ENCODE data around the gene DNAH8.

Gene DNAH8

DNA sequence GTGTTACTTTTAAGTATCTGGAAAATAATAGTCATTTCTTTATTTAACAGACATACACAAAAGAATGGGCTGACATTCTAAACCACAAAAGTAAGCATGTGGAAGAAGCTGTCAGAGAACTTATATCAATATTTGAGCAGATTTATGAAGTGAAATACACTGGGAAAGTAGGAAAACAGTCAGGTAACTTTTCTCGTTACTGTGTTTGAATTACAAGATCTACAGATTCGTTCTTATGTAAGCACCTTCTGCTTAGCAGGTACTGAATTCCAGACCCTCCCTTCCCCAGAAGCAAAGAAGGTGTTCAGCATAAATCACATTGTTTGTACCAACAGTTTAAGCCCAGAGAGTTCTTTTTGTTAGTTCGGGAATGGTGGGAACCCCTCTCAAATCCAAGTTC is 88.0 kb downstream of the DNAH8 start:
- Histone ChIP-seq H3K4me3 (ENCODE audit: low read depth in 1 of 2, low read length in 2 of 2) (no peak overlapping the region), H3K27ac (ENCODE audit: low read length) (no peak overlapping the region), H3K27me3 (ENCODE audit: low read depth, low read length) (no peaks in the 10 kb centered on the region), H3K4me1 (ENCODE audit: control insufficient read depth in 1 of 2, insufficient read depth in 2 of 2, low read length in 2 of 2) (no peaks in the 10 kb centered on the region), H3K9me3 (ENCODE audit: control insufficient read depth in 1 of 2, low read length in 2 of 2) (no peaks in the 10 kb centered on the region), H3K36me3 (ENCODE audit: control insufficient read depth in 1 of 2, insufficient read depth in 2 of 2, low read length in 2 of 2) (no peaks in the 10 kb centered on the region)

DNA sequence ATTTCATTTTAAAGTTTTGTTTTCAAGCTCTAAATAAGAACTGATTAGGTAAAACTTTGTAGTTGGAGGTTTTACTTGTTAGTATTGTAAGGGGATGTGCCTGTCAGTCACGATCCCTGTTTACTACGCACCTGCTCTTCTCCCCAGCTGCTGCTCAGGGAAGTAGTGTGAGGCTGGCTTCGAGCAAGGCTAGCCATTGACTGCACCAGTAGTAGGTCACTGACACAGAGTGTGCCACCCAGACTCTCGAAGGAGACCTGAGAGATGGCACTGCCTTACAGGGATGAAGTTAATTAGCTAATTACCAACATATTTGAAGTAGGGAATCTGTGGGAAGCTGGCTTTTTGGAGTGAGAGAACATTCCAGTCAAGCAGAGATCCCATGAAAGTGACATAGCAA is 89.2 kb downstream of the DNAH8 start:
- no peak overlapping the region for H3K27ac ChIP-seq (ENCODE audit: low read length)
- no peak overlapping the region for H3K4me3 ChIP-seq (ENCODE audit: low read depth in 1 of 2, low read length in 2 of 2)
- no peaks in the 10 kb centered on the region for H3K4me1 ChIP-seq (ENCODE audit: control insufficient read depth in 1 of 2, insufficient read depth in 2 of 2, low read length in 2 of 2)
- no peaks in the 10 kb centered on the region for H3K36me3 ChIP-seq (ENCODE audit: control insufficient read depth in 1 of 2, insufficient read depth in 2 of 2, low read length in 2 of 2)
- no peaks in the 10 kb centered on the region for H3K27me3 ChIP-seq (ENCODE audit: low read depth, low read length)
- H3K9me3 ChIP-seq (ENCODE audit: control insufficient read depth in 1 of 2, low read length in 2 of 2), result no peaks in the 10 kb centered on the region

DNA sequence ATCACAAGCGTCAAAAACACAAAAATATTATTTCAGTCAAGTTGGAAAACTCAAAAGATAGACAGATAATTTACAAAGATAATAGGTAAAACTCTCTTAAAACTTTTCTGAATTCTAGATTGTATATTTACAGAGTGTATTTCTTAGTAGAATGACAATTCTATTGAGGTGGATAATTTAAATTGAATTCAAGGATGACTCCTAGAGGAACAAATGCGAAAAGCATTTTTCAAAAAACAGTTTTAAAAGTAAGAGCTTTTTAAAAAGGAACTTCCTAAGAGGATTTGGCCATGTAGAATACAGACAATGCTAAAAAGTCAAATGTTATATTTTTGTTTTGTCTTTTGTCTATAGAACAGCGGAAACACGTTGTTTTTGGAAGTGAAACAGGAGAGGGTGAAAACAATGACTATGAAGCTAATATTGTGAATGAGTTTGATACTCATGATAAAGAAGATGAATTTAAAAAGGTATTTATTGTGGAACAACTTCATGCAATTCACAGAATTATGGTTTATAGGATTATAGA is 90.1 kb downstream of the DNAH8 start:
- Histone ChIP-seq H3K9me3 (ENCODE audit: control insufficient read depth in 1 of 2, low read length in 2 of 2) (no peaks in the 10 kb centered on the region), H3K36me3 (ENCODE audit: control insufficient read depth in 1 of 2, insufficient read depth in 2 of 2, low read length in 2 of 2) (no peaks in the 10 kb centered on the region), H3K4me3 (ENCODE audit: low read depth in 1 of 2, low read length in 2 of 2) (no peak overlapping the region), H3K4me1 (ENCODE audit: control insufficient read depth in 1 of 2, insufficient read depth in 2 of 2, low read length in 2 of 2) (no peaks in the 10 kb centered on the region), H3K27ac (ENCODE audit: low read length) (no peak overlapping the region), H3K27me3 (ENCODE audit: low read depth, low read length) (no peaks in the 10 kb centered on the region)

GRCh38 chr6:38805692-38806091 is 90.6 kb downstream of the DNAH8 start:
- Histone ChIP-seq H3K36me3 (ENCODE audit: control insufficient read depth in 1 of 2, insufficient read depth in 2 of 2, low read length in 2 of 2) (no peaks in the 10 kb centered on the region), H3K4me1 (ENCODE audit: control insufficient read depth in 1 of 2, insufficient read depth in 2 of 2, low read length in 2 of 2) (no peaks in the 10 kb centered on the region), H3K27me3 (ENCODE audit: low read depth, low read length) (no peaks in the 10 kb centered on the region), H3K9me3 (ENCODE audit: control insufficient read depth in 1 of 2, low read length in 2 of 2) (no peaks in the 10 kb centered on the region), H3K27ac (ENCODE audit: low read length) (no peak overlapping the region), H3K4me3 (ENCODE audit: low read depth in 1 of 2, low read length in 2 of 2) (no peak overlapping the region)

- Histone ChIP-seq H3K9me3 (ENCODE audit: control insufficient read depth in 1 of 2, low read length in 2 of 2) (no peaks in the 10 kb centered on the region), H3K4me3 (ENCODE audit: low read depth in 1 of 2, low read length in 2 of 2) (no peak overlapping the region), H3K4me1 (ENCODE audit: control insufficient read depth in 1 of 2, insufficient read depth in 2 of 2, low read length in 2 of 2) (no peaks in the 10 kb centered on the region), H3K27me3 (ENCODE audit: low read depth, low read length) (no peaks in the 10 kb centered on the region), H3K27ac (ENCODE audit: low read length) (no peak overlapping the region), H3K36me3 (ENCODE audit: control insufficient read depth in 1 of 2, insufficient read depth in 2 of 2, low read length in 2 of 2) (no peaks in the 10 kb centered on the region)
These were observed 91.2 kb downstream of the DNAH8 start for GRCh38 chr6:38806271-38806670.

- Histone ChIP-seq H3K27me3 (ENCODE audit: low read depth, low read length) (no peaks in the 10 kb centered on the region), H3K4me3 (ENCODE audit: low read depth in 1 of 2, low read length in 2 of 2) (no peak overlapping the region), H3K4me1 (ENCODE audit: control insufficient read depth in 1 of 2, insufficient read depth in 2 of 2, low read length in 2 of 2) (no peaks in the 10 kb centered on the region), H3K27ac (ENCODE audit: low read length) (no peak overlapping the region), H3K36me3 (ENCODE audit: control insufficient read depth in 1 of 2, insufficient read depth in 2 of 2, low read length in 2 of 2) (no peaks in the 10 kb centered on the region), H3K9me3 (ENCODE audit: control insufficient read depth in 1 of 2, low read length in 2 of 2) (no peaks in the 10 kb centered on the region)
These were observed 91.7 kb downstream of the DNAH8 start for GRCh38 chr6:38806833-38807232.

DNA sequence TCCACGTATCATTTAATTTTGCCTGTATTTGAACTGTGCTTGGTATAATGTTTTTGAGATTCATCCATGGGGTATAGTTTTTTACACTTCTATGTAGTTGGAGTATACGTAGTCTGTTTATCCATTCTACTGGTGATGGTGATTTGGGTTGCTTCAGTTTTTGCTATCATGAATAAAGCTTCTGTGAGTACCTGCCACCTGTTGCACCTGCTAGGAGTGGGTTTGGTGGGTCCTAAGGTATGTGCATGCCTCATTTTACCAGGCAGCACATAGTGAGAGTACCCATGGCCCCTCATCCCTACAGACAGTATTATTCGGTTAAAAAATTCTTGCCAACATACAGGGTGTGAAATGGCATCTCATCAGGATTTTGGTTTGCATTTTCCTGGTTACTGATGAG is 92.9 kb downstream of the DNAH8 start:
- no peaks in the 10 kb centered on the region for H3K27me3 ChIP-seq (ENCODE audit: low read depth, low read length)
- H3K4me1 ChIP-seq (ENCODE audit: control insufficient read depth in 1 of 2, insufficient read depth in 2 of 2, low read length in 2 of 2), result no peaks in the 10 kb centered on the region
- no peaks in the 10 kb centered on the region for H3K9me3 ChIP-seq (ENCODE audit: control insufficient read depth in 1 of 2, low read length in 2 of 2)
- no peaks in the 10 kb centered on the region for H3K36me3 ChIP-seq (ENCODE audit: control insufficient read depth in 1 of 2, insufficient read depth in 2 of 2, low read length in 2 of 2)
- no peak overlapping the region for H3K27ac ChIP-seq (ENCODE audit: low read length)
- H3K4me3 ChIP-seq (ENCODE audit: low read depth in 1 of 2, low read length in 2 of 2), result no peak overlapping the region

DNA sequence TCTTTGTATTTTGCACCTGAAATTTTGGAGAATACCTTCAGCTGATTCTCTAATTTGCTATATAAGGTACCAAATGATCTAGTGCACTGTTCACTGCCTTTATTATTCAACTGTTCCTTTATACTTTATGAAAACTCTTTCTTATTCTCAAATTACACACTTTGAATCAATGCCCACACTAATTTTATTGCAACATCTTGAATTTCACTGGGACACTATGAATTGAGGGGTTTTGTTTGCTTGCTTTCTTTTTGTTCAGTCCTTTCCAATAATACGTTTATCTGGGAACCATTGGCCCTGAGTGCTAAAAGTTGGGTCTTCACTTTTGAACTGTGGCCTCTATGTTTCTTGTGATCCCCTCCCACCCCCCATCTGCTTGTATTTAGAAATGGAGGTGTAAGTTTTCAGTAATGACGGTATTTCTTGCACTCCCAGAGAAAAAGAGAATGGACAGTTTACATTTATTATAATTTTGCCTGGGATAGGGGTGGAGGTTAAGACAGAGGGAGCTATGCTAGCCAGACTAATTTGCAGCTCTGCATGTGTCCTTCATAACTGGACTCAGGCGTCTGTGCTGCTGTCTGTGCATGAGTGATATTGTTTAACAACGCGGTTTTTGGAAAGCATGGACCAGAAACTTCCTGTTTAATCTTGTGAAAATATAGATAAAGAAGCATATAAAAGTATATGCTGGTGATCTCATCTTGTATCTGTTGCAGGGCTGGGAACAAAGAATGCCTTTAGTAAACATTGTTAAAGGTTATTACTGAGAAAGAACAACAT is 98.1 kb downstream of the DNAH8 start:
- H3K36me3 ChIP-seq (ENCODE audit: control insufficient read depth in 1 of 2, insufficient read depth in 2 of 2, low read length in 2 of 2), result no peaks in the 10 kb centered on the region
- H3K9me3 ChIP-seq (ENCODE audit: control insufficient read depth in 1 of 2, low read length in 2 of 2), result no peaks in the 10 kb centered on the region
- no peak overlapping the region for H3K27ac ChIP-seq (ENCODE audit: low read length)
- no peaks in the 10 kb centered on the region for H3K27me3 ChIP-seq (ENCODE audit: low read depth, low read length)
- H3K4me3 ChIP-seq (ENCODE audit: low read depth in 1 of 2, low read length in 2 of 2), result no peak overlapping the region
- no peaks in the 10 kb centered on the region for H3K4me1 ChIP-seq (ENCODE audit: control insufficient read depth in 1 of 2, insufficient read depth in 2 of 2, low read length in 2 of 2)

DNA sequence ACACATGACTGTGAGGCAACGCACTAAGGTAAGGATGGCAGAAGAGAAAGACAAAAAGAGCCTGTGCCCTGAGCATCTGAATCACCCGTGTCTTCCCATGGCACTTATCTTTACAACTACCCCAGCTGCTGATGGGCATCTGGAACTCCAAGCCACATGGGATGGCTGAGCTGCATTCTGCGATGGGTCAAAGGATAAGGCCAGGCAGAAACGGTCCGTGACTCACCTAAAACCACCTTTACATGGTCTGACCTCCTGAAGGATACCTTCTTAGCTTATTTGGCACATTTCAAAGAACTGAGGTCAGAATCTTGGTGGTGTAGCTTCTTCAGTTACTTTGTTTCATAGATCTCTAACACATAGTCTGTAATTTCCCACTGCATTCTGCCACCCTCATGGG is 99.7 kb downstream of the DNAH8 start:
- no peaks in the 10 kb centered on the region for H3K36me3 ChIP-seq (ENCODE audit: control insufficient read depth in 1 of 2, insufficient read depth in 2 of 2, low read length in 2 of 2)
- no peaks in the 10 kb centered on the region for H3K27me3 ChIP-seq (ENCODE audit: low read depth, low read length)
- no peak overlapping the region for H3K4me3 ChIP-seq (ENCODE audit: low read depth in 1 of 2, low read length in 2 of 2)
- H3K9me3 ChIP-seq (ENCODE audit: control insufficient read depth in 1 of 2, low read length in 2 of 2), result no peaks in the 10 kb centered on the region
- H3K27ac ChIP-seq (ENCODE audit: low read length), result no peak overlapping the region
- no peaks in the 10 kb centered on the region for H3K4me1 ChIP-seq (ENCODE audit: control insufficient read depth in 1 of 2, insufficient read depth in 2 of 2, low read length in 2 of 2)

GRCh38 chr6:38815250-38815649 is 100.1 kb downstream of the DNAH8 start:
- Histone ChIP-seq H3K9me3 (ENCODE audit: control insufficient read depth in 1 of 2, low read length in 2 of 2) (no peaks in the 10 kb centered on the region), H3K4me1 (ENCODE audit: control insufficient read depth in 1 of 2, insufficient read depth in 2 of 2, low read length in 2 of 2) (no peaks in the 10 kb centered on the region), H3K27me3 (ENCODE audit: low read depth, low read length) (no peaks in the 10 kb centered on the region), H3K27ac (ENCODE audit: low read length) (no peak overlapping the region), H3K36me3 (ENCODE audit: control insufficient read depth in 1 of 2, insufficient read depth in 2 of 2, low read length in 2 of 2) (no peaks in the 10 kb centered on the region), H3K4me3 (ENCODE audit: low read depth in 1 of 2, low read length in 2 of 2) (no peak overlapping the region)

DNA sequence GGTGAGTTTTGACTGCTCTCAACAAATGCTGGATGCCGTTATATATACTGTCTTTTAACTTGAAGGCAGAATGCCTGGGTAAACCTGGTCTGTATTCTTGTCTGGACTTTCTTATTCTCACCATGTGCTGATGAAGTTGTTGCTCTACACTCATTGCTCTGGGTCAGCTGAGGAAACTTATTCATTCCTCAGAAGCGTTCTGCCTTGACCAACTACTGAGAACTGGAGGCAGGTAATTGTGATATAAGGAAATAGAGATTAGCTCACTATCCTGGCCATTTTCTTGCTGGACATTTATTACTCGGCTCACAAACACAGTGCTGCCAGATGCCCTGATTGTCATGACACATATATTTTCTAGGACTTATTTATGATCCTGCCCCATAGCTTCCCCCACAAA is 103.6 kb downstream of the DNAH8 start:
- no peaks in the 10 kb centered on the region for H3K9me3 ChIP-seq (ENCODE audit: control insufficient read depth in 1 of 2, low read length in 2 of 2)
- H3K4me1 ChIP-seq (ENCODE audit: control insufficient read depth in 1 of 2, insufficient read depth in 2 of 2, low read length in 2 of 2), result no peaks in the 10 kb centered on the region
- H3K4me3 ChIP-seq (ENCODE audit: low read depth in 1 of 2, low read length in 2 of 2), result no peak overlapping the region
- H3K27ac ChIP-seq (ENCODE audit: low read length), result no peak overlapping the region
- no peaks in the 10 kb centered on the region for H3K27me3 ChIP-seq (ENCODE audit: low read depth, low read length)
- H3K36me3 ChIP-seq (ENCODE audit: control insufficient read depth in 1 of 2, insufficient read depth in 2 of 2, low read length in 2 of 2), result no peaks in the 10 kb centered on the region

GRCh38 chr6:38822963-38823362 is 107.9 kb downstream of the DNAH8 start:
- Histone ChIP-seq H3K9me3 (ENCODE audit: control insufficient read depth in 1 of 2, low read length in 2 of 2) (peaks cover 0 to 2% of the 10 kb centered on the region in 2 donors), H3K4me3 (ENCODE audit: low read depth in 1 of 2, low read length in 2 of 2) (no peak overlapping the region), H3K4me1 (ENCODE audit: control insufficient read depth in 1 of 2, insufficient read depth in 2 of 2, low read length in 2 of 2) (no peaks in the 10 kb centered on the region), H3K27ac (ENCODE audit: low read length) (no peak overlapping the region), H3K27me3 (ENCODE audit: low read depth, low read length) (no peaks in the 10 kb centered on the region), H3K36me3 (ENCODE audit: control insufficient read depth in 1 of 2, insufficient read depth in 2 of 2, low read length in 2 of 2) (no peaks in the 10 kb centered on the region)

All from muscle layer of duodenum (tissue), 2 donors.